Measurements from ENCODE around the gene ABHD6.
"Not testable (repeated sequence)": the region's sequence is repeated elsewhere in the genome, so short reads cannot be mapped to it uniquely, and the experiment has no call there.

Gene ABHD6

DNA sequence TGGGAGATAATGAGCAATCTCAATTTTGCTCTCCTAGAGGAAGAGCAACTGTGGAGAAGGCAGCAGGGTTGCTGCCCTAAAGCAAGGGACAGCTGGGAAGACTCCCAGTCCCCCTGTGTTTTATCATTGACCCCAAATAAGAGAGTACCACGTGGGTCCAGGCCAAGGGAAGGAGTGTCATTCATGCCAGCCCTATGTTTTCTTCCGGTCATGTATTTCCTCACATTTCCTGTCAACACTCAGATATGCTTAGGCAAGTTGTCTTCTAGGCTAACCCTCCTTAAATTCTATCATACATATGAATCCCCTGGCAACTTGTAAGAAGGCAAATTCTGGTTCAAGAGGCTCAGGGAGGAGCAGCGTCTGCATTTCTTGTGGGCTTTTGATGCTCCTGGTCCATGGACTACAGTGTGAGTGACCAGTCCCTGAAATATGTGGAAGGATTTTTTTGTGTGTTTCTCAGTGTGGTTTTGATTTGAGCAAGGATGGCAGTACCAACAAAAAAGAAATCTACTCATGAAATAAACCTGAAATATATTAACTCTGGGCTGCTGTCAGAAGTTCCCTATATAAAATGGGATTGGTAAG, 36.5 kb downstream of the ABHD6 start:
- no peaks in the 10 kb centered on the region; the same call in none of the 2 replicates for H3K36me3 ChIP-seq (ENCODE audit: control insufficient read depth, insufficient read depth, low read length)
- H3K4me3 ChIP-seq (replicated peaks; ENCODE audit: low read depth, low read length) = no peak overlapping the region
- TF ChIP-seq, protein P1, sequence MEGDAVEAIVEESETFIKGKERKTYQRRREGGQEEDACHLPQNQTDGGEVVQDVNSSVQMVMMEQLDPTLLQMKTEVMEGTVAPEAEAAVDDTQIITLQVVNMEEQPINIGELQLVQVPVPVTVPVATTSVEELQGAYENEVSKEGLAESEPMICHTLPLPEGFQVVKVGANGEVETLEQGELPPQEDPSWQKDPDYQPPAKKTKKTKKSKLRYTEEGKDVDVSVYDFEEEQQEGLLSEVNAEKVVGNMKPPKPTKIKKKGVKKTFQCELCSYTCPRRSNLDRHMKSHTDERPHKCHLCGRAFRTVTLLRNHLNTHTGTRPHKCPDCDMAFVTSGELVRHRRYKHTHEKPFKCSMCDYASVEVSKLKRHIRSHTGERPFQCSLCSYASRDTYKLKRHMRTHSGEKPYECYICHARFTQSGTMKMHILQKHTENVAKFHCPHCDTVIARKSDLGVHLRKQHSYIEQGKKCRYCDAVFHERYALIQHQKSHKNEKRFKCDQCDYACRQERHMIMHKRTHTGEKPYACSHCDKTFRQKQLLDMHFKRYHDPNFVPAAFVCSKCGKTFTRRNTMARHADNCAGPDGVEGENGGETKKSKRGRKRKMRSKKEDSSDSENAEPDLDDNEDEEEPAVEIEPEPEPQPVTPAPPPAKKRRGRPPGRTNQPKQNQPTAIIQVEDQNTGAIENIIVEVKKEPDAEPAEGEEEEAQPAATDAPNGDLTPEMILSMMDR (IDR thresholded peaks at IDR 0.05; ENCODE audit: insufficient read depth, low read length, poor library complexity, severe bottlenecking) = no peak
- H3K27me3 ChIP-seq (replicated peaks; ENCODE audit: control insufficient read depth, insufficient read depth, low read length) = no peaks in the 10 kb centered on the region
- DNase-seq (ENCODE audit: extremely low read depth, insufficient read length) = no peak

DNA sequence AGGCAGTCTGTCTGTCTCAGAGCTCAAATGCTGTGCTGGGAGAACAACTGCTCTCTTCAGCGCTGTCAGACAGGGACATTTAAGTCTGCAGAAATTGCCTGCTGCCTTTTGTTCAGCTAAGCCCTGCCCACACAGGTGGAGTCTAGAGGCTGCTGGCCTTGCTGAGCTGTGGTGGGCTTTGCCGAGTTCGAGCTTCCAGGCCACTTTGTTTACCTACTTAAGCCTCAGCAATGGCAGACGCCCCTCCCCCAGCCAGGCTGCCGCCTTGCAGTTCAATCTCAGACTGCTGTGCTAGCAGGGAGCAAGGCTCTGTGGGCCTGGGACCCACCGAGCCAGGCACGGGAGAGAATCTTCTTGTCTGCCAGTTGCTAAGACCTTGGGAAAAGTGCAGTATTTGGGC, 43.5 kb downstream of the ABHD6 start:
- Histone ChIP-seq H3K36me3 (ENCODE audit: control insufficient read depth, insufficient read depth, low read length) (peaks cover 4% of the 10 kb centered on the region), H3K4me3 (replicated peaks; ENCODE audit: low read depth, low read length) (no peak overlapping the region), H3K27me3 (replicated peaks; ENCODE audit: control insufficient read depth, insufficient read depth, low read length) (no peaks in the 10 kb centered on the region)
- DNase-seq (ENCODE audit: extremely low read depth, insufficient read length) = no peak
- TF ChIP-seq, protein P1 (IDR thresholded peaks at IDR 0.05; ENCODE audit: insufficient read depth, low read length, poor library complexity, severe bottlenecking) = no peak

DNA sequence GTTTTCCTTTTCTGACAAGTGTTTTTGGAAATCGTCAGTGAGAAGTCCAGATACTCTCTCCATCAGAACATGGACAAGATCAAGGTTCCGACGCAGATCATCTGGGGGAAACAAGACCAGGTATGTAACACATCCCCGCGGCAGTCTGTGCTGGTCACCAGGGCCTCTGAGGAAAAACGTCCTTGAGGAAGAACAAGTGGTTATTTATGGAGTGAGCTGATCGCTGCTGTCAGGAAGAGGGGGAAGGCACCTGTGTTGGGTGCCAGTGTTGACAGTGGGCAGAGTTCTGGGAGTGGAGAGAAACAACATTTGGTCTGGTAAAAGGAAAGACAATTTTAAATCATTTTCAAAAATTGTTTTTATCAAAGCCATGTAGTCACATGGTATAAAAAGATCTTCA, 47.7 kb downstream of the ABHD6 start:
- TF ChIP-seq, protein P1 (IDR thresholded peaks at IDR 0.05; ENCODE audit: insufficient read depth, low read length, poor library complexity, severe bottlenecking) = no peak
- peaks cover 4% of the 10 kb centered on the region for H3K36me3 ChIP-seq (ENCODE audit: control insufficient read depth, insufficient read depth, low read length)
- H3K4me3 ChIP-seq (replicated peaks; ENCODE audit: low read depth, low read length) = no peak overlapping the region
- H3K27me3 ChIP-seq (replicated peaks; ENCODE audit: control insufficient read depth, insufficient read depth, low read length) = no peaks in the 10 kb centered on the region
- DNase-seq (ENCODE audit: extremely low read depth, insufficient read length) = no peak

DNA sequence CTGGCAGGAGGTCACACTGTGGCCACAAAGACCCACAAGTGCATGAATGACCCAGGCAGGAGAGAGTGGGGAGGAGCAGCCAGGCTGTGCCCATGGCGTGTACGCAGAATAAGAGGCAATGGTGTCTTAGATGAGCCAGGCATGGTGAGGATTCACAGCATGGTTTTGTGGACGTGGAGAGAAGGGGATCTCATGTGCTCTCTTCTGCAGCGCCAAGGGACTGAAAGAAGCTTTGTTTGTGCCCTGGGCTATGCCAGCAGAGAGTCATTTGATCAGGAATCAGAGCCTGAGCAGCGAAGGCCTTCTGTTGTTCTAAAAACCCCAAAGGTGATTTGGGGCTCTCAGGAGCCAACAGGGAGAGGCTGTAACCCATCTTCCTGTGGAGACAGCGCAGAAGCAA, 49.8 kb downstream of the ABHD6 start:
- Histone ChIP-seq H3K27me3 (replicated peaks; ENCODE audit: control insufficient read depth, insufficient read depth, low read length) (no peaks in the 10 kb centered on the region), H3K4me3 (replicated peaks; ENCODE audit: low read depth, low read length) (no peak overlapping the region), H3K36me3 (ENCODE audit: control insufficient read depth, insufficient read depth, low read length) (peaks cover 4% of the 10 kb centered on the region)
- no peak for DNase-seq (ENCODE audit: extremely low read depth, insufficient read length)
- TF ChIP-seq, protein P1 (IDR thresholded peaks at IDR 0.05; ENCODE audit: insufficient read depth, low read length, poor library complexity, severe bottlenecking) = no peak

DNA sequence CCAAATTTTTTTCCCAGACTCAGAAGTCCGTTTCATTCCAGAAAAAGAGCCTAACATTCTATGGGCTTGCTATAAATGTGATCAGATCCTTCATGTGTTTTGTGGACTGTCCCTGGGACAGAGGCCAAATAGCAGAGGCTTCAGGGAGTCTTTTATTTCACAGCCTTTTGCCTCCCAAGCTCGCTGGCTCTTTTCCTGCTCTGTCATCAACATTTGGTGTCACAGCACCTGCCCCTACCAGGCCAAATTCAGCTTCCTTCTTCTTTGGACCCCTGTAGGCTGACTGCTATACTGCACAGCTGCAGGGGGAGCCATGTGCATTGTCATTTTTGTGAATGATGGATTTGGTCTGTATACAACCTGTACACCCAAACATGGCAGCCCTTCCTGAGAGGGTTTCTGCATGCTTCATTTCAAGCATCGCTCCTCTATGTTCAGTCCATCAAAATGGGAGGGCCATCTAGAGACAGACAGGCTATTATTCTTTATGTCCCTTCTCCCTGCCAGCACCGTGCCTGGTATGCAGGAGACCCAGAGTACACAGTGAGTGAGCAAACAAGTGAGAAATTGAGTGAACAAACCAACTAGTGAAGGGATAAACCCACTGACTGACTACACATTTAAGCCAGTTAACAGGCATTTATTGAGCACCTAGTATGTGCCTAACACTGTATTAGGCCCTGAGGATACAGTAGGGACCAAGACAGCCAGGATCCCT, 50.6 kb downstream of the ABHD6 start:
- DNase-seq (ENCODE audit: extremely low read depth, insufficient read length) = no peak
- Histone ChIP-seq H3K27me3 (replicated peaks; ENCODE audit: control insufficient read depth, insufficient read depth, low read length) (no peaks in the 10 kb centered on the region), H3K36me3 (ENCODE audit: control insufficient read depth, insufficient read depth, low read length) (peaks cover 2% of the 10 kb centered on the region; the same call in 1 of the 2 replicates), H3K4me3 (replicated peaks; ENCODE audit: low read depth, low read length) (no peak overlapping the region)
- TF ChIP-seq, protein P1 (IDR thresholded peaks at IDR 0.05; ENCODE audit: insufficient read depth, low read length, poor library complexity, severe bottlenecking) = peak; percentile 16

DNA sequence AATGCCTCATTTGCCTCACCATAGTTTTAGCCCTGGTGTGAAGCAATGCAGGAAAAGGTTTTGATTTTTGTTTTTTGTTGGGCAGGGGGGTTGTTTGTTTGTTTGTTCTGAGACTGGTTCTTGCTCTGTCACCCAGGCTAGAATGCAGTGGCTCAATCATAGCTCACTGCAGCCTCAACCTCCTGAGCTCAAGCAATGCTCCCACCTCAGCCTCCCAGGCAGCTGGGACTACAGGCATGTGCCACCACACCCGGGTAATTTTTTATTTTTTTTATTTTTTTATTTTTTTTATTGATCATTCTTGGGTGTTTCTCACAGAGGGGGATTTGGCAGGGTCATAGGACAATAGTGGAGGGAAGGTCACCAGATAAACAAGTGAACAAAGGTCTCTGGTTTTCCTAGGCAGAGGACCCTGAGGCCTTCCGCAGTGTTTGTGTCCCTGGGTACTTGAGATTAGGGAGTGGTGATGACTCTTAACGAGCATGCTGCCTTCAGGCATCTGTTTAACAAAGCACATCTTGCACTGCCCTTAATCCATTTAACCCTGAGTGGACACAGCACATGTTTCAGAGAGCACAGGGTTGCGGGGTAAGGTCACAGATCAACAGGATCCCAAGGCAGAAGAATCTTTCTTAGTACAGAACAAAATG, 51.5 kb downstream of the ABHD6 start:
- not testable (repeated sequence) for H3K27me3 ChIP-seq (replicated peaks; ENCODE audit: control insufficient read depth, insufficient read depth, low read length); H3K36me3 ChIP-seq (ENCODE audit: control insufficient read depth, insufficient read depth, low read length); DNase-seq (ENCODE audit: extremely low read depth, insufficient read length); H3K4me3 ChIP-seq (replicated peaks; ENCODE audit: low read depth, low read length)

DNA sequence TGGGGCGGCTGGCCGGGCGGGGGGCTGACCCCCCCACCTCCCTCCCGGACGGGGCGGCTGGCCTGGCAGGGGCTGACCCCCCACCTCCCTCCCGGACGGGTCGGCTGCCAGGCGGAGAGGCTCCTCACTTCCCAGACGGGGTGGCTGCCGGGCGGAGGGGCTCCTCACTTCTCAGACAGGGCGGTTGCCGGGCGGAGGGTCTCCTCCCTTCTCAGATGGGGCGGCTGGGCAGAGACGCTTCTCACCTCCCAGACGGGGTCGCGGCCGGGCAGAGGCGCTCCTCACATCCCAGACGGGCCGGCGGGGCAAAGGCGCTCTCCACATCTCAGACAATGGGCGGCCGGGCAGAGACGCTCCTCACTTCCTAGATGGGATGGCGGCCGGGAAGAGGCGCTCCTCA, 52.9 kb downstream of the ABHD6 start:
- not testable (repeated sequence) for H3K27me3 ChIP-seq (replicated peaks; ENCODE audit: control insufficient read depth, insufficient read depth, low read length); DNase-seq (ENCODE audit: extremely low read depth, insufficient read length); H3K36me3 ChIP-seq (ENCODE audit: control insufficient read depth, insufficient read depth, low read length); H3K4me3 ChIP-seq (replicated peaks; ENCODE audit: low read depth, low read length)

All from GM06990 (cell line).